Measurements from ENCODE around the gene CIB1. TPM values are rescaled to one million over a fixed set of nuclear protein-coding genes. Genes with fewer than 3 reads are reported as not detected.

Gene CIB1
- total RNA-seq, 1 experiment from 2014 or later, result 65.7 TPM

DNA sequence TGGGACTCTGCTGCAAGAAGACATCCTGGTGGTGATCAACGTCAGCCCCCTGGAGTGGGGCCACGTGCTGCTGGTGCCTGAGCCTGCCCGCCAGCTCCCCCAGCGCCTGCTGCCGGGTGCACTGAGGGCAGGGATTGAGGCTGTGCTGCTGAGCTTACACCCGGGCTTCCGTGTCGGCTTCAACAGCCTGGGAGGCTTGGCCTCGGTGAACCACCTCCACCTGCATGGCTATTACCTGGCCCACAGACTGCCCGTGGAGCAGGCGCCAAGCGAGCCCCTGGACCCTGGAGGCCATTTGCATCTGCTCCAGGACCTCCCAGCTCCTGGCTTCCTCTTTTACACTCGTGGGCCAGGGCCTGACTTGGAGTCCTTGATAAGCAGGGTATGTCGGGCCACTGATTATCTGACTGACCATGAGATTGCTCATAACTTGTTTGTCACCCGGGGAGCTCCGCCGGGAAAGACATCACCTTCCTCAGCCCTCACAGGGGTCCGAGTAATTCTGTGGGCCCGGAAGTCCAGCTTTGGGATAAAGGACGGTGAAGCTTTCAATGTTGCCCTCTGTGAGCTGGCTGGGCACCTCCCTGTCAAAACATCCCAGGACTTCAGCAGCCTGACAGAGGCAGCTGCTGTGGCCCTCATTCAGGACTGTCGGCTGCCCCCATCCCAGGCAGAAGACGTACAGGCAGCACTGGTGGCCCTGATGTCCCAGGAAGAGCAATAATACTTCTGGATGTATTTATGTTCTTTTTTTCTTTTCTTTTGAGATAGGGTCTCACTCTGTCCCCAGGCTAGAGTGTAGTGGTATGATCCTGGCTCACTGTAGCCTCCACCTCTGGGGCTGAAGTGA lies 7.8 kb upstream of the CIB1 start:
- no peak for DNase-seq (ENCODE audit: low read depth)

DNA sequence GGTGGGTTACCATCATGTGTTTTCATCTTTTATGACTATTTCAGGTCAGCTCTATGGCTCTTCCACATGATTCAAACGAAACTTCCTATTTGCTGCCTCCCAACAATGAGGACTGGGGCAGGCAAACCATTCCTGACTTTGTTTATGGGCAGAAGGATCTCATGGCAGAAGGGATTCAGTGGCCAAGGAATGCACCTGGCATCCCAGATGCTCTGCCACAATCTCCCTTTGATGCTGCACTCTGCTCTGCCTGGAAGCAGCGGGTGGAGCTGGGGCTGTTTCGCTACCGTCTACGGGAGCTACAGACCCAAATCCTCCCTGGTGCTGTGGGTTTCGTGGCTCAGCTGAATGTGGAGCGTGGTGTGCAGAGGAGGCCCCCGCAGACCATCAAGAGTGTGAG lies 7.1 kb upstream of the CIB1 start:
- DNase-seq (ENCODE audit: low read depth), result no peak

DNA sequence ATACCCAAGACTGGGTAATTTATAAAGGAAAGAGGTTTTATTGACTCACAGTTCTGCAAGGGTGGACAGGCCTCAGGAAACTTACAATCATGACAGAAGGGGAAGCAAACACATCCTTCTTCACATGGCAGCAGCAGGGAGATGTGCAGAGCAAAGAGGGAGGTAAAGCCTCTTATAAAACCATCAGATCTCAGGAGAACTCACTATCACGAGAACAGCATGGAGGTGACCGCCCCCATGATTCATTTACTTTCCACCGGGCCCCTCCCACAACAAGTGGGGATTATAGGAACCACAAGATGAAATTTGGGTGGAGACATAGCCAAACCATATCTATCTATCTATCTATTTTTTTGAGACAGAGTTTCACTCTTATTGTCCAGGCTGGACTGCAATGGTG lies 5.6 kb upstream of the CIB1 start:
- DNase-seq (ENCODE audit: low read depth), result peak; percentile 13

- no peak for DNase-seq (ENCODE audit: low read depth)
These were observed 601 bp upstream of the CIB1 start, which contains the start of gene GDPGP1 for GRCh38 chr15:90234096-90234988. TSS of gene GDPGP1 (plus strand) at chr15:90234209. CDS start at chr15:90240909, 6,700 bp downstream.

DNA sequence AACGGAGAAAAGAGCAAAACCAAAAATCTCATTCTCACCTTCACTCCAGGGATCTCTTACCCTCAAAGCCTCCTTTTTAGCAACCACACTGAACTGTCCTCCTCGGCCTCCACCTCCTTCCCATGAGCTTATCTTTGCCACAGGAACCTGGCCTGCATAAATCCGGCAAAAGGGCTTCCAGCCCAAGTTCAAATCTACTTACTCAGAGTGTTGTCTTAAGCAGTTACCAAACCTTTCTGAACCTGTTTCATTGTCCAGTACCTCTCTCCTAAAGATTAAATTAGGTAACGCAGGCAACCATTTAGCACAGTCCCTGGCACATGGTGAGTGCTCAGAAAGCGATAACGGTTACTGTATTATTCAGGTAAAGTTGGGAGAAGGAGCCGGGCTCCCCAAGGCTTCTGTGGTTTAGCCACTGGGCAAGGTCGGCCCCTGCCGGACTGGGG lies 777 bp downstream of the CIB1 start:
- no peak for DNase-seq (ENCODE audit: low read depth)

- DNase-seq (ENCODE audit: low read depth), result no peak
These were observed 1.5 kb downstream of the CIB1 start for GRCh38 chr15:90232196-90232595.

DNA sequence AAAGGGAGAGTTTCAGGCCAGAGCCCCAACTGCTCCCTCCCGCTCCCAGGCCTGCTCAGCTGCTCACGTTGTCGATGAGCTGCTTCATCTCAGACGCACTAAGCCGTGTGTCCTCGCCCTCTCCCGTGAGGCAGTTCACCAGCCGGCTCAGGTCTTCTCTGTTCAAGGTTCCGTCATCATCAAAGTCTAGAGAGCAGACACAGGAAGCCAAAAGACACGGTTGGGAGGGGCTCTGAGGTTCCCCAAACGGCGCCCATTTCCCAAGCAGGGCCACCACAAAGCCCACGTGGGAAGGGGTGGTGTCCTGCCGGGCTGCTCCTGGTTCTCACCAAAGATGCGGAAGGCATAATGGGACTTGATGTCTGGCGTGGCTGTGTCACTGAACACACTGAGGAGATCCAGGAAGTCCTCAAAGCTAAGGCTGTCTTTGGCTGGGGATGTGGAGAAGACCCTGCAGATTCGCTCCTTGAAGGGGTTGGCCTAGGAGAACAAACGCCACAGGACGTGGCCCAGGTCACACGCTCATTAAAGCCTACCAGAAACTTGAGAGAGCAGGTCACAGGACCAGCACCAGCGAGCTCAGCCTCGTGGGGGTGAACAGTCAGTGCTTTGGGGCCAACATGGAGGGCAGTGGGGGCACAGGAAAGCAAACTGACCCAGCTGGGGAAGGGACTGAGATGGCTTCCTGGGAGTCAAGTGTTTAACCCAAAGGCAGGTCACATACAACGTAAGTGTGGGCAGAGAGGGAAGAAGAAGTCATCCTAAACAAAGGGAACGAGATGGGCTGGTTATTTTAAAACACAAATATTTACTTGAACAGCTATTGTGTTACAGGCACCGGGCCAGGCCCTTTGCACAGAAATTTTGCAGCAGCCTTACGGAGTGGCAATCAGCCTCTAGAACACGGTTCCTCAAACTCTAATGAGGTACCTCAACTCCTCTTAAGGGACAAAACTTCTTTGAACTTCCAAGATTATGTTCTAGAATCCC lies 2.4 kb downstream of the CIB1 start:
- DNase-seq (ENCODE audit: low read depth), result no peak

- DNase-seq (ENCODE audit: low read depth), result no peak
These were observed 3.1 kb downstream of the CIB1 start for GRCh38 chr15:90230610-90231009.

GRCh38 chr15:90230071-90230494 lies 3.7 kb downstream of the CIB1 start:
- no peak for DNase-seq (ENCODE audit: low read depth)

DNA sequence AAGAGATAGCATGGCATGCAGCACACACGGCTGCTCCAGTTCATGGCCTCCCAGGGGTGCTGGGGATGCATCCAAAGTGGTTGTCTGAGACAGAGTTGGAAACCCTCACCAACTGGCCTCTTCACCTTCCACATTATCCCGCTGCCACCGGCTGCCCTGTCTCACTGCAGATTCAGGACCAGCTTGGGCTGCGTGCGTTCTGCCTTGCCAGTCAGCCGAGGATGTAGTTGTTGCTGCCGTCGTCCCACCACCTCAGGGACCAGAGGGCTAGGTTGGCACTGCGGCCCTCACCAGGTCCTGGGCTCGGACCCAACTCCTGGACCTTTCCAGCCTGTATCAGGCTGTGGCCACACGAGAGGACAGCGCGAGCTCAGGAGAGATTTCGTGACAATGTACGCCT lies 4.8 kb downstream of the CIB1 start:
- no peak for DNase-seq (ENCODE audit: low read depth)

DNA sequence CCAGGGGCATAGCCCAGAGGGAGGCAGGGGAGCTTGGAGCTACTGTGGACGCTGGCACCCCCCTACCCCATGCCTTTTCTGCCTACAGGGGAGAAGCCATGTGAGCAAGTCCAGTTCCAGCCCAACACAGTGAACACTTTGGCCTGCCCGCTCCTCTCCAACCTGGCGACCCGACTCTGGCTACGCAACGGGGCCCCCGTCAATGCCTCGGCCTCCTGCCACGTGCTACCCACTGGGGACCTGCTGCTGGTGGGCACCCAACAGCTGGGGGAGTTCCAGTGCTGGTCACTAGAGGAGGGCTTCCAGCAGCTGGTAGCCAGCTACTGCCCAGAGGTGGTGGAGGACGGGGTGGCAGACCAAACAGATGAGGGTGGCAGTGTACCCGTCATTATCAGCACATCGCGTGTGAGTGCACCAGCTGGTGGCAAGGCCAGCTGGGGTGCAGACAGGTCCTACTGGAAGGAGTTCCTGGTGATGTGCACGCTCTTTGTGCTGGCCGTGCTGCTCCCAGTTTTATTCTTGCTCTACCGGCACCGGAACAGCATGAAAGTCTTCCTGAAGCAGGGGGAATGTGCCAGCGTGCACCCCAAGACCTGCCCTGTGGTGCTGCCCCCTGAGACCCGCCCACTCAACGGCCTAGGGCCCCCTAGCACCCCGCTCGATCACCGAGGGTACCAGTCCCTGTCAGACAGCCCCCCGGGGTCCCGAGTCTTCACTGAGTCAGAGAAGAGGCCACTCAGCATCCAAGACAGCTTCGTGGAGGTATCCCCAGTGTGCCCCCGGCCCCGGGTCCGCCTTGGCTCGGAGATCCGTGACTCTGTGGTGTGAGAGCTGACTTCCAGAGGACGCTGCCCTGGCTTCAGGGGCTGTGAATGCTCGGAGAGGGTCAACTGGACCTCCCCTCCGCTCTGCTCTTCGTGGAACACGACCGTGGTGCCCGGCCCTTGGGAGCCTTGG lies 5.6 kb downstream of the CIB1 start:
- DNase-seq (ENCODE audit: low read depth), result no peak

DNA sequence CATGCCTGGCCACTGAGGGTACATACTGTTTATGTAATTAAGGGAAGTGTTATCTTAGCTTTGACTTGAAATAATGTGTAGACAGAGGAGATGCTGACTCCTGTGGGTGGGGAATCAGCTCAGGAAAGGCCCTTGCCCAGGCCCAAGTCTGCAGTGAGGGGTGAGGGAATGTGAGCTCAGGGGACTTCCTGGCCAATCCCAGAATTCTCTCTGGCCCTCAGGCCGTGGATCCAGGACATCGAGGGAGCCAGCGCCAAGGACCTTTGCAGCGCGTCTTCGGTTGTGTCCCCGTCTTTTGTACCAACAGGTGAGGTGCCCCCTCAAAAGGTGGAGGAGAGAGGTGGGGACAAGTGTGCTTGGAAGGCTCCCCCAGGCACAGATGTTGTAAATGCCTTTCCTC lies 6.4 kb downstream of the CIB1 start:
- no peak for DNase-seq (ENCODE audit: low read depth)

DNA sequence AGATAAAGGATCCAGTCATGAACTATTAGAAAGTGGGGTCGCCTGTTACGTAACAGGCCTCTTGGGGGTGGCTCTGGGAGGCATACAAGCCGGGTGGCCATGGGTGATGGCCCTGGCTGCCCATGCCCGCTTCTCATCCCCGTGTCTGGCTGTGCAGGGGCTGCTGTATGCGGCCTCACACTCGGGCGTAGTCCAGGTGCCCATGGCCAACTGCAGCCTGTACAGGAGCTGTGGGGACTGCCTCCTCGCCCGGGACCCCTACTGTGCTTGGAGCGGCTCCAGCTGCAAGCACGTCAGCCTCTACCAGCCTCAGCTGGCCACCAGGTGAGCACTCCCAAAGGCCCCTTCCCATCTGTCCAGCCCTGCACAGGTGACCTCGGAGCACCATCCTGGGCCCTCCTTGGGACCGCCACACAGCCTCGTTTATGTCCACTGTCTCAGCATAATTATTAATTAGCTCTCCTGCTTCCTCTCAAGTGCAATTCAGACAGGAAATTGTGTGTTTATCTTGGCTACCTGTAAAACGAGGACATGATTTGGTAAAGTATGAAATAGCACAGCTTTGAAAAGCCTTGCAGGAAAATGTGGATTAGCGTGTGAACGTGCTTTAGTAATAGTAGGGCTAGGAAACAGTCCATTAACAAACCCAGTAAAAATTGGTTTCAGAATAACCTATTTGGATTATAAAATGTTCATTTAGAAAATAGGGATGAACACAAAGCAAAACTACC lies 8.1 kb downstream of the CIB1 start:
- DNase-seq (ENCODE audit: low read depth), result no peak

DNA sequence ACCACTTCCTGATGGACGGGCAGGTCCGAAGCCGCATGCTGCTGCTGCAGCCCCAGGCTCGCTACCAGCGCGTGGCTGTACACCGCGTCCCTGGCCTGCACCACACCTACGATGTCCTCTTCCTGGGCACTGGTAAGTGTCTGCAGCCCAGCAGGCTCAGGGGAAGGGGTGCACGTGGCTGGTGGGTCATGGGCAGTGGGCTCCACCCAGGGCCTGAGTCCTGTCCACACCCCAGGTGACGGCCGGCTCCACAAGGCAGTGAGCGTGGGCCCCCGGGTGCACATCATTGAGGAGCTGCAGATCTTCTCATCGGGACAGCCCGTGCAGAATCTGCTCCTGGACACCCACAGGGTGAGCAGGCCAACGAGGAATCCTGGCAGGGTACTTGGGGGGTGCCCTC lies 8.7 kb downstream of the CIB1 start:
- DNase-seq (ENCODE audit: low read depth), result no peak

DNA sequence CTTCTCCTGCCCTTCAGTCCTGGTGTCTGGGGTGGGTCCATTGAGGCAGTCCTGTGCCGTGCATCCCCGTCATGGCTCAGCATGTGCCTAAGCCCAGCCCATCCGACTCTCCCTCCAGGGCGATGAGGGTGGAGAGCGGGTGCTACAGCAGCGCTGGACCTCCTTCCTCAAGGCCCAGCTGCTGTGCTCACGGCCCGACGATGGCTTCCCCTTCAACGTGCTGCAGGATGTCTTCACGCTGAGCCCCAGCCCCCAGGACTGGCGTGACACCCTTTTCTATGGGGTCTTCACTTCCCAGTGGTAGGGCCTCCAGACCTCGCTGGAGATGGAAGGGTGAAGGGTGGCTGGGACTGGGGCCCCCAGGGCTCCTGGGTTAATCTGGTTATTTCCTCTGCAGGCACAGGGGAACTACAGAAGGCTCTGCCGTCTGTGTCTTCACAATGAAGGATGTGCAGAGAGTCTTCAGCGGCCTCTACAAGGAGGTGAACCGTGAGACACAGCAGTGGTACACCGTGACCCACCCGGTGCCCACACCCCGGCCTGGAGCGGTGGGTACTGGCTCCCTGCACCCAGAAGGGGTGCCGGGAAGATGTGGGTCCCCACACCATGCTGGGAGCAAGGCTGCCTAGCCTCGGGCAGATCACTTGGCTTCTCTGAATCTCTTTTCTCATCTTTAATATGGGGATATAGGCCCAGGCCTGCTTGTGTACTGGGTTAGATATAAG lies 10.1 kb downstream of the CIB1 start:
- no peak for DNase-seq (ENCODE audit: low read depth)

DNA sequence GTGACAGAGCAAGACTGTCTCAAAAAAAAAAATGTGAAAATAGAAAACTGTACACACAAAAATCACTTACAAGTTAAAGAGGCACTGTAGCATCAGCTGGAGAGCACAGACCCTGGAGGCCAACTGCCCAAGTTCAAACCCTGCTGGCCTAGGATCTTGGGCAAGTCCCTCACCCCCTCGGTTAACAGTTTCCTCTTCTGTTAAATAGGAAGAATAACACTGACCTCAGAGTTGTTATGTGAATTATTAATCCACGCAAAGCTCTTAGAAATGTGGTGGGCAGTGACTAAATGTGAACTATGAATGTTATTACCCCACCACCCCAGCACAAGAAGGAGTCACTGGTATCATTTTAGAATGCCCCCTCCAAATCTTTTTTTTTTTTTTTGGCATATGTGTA lies 11.2 kb downstream of the CIB1 start:
- no peak for DNase-seq (ENCODE audit: low read depth)

- DNase-seq (ENCODE audit: low read depth), result peak; percentile 68
These were observed 12.4 kb downstream of the CIB1 start for GRCh38 chr15:90221246-90221900.

Data from HT1080 (cell line).